Lower lobe of right lung (tissue), 2 donors: Measurements from ENCODE around the gene L3MBTL4. TPM values are rescaled to one million over a fixed set of nuclear protein-coding genes. Genes with fewer than 3 reads are reported as not detected.

Experiments
- ATAC-seq, 2 donors: fragments of 200-7000 bp; cut with Tn5 transposase; one replicate each; pipeline ENCODE4 v1.9.1; 2020 to 2022; ENCODE audit warnings: mild to moderate bottlenecking in 2 of 2, moderate library complexity in 2 of 2
- DNase-seq: peaks from one replicate; pipeline ENCODE4 v3.0.0-alpha.2; 2020
- H3K27ac ChIP-seq: fragments of 200-600 bp; one replicate; pipeline ENCODE4 v1.8.0; 2022
- H3K27me3 ChIP-seq: fragments of 200-600 bp; one replicate; pipeline ENCODE4 v1.8.0; 2022; ENCODE audit warnings: low read depth
- H3K36me3 ChIP-seq: fragments of 200-600 bp; one replicate; pipeline ENCODE4 v1.8.0; 2022; ENCODE audit warnings: mild to moderate bottlenecking
- H3K4me1 ChIP-seq: fragments of 200-600 bp; one replicate; pipeline ENCODE4 v1.8.0; 2022
- H3K4me3 ChIP-seq: fragments of 200-600 bp; one replicate; pipeline ENCODE4 v1.8.0; 2022; ENCODE audit warnings: mild to moderate bottlenecking
- H3K9me3 ChIP-seq: fragments of 200-600 bp; one replicate; pipeline ENCODE4 v1.8.0; 2022
- intact Hi-C: fragments of 100-400 bp; cut with DNase I; formaldehyde crosslinking; loops from one replicate; pipeline ENCODE4 v1.11.0; 2022
- total RNA-seq: library from RNA; stranded (reverse); fragmentation: NEBNext Ultra II Directional; extraction: Animal tissue kit (Norgen Biotek cat#: 25700); gene quantifications from one replicate; pipeline ENCODE4 v1.2.1, GENCODE V29; 2021
- TF ChIP-seq, protein P1 (sequence below): fragments of 200-600 bp; IDR thresholded peaks from one replicate; pipeline ENCODE4 v1.8.0; 2022; ENCODE audit warnings: antibody characterized with exemption, mild to moderate bottlenecking
- donor health status: DM: no; HTN: yes; CAD: no; lungs with severe emphysema.

L3MBTL4 gene
- total RNA-seq, 1 donor from 2014 or later = 16.9 TPM

DNA sequence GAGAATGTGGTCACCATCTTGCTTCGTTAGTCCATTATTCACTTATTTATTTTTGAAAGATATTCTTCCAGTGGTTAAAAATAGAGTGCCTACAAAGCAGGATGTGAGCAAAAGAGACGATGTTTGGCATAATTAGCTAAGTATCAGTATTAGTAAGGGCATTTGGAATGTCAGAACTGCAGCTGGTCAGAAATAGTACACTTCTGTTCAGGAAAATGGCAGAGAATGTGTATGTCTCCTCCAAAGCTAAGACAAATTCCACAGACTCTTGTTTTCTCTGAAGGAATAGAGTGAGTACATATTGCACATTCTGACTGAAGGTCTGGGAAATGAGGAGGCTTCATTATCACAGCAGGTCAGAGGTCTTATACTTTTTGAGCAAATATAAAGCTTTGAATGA, 209.0 kb downstream of the L3MBTL4 start:
- Histone ChIP-seq H3K4me3 (no peak overlapping the region), H3K27ac (no peak overlapping the region), H3K9me3 (no peaks in the 10 kb centered on the region), H3K36me3 (no peaks in the 10 kb centered on the region), H3K27me3 (no peaks in the 10 kb centered on the region), H3K4me1 (peaks cover 1% of the 10 kb centered on the region)
- TF ChIP-seq, protein P1, sequence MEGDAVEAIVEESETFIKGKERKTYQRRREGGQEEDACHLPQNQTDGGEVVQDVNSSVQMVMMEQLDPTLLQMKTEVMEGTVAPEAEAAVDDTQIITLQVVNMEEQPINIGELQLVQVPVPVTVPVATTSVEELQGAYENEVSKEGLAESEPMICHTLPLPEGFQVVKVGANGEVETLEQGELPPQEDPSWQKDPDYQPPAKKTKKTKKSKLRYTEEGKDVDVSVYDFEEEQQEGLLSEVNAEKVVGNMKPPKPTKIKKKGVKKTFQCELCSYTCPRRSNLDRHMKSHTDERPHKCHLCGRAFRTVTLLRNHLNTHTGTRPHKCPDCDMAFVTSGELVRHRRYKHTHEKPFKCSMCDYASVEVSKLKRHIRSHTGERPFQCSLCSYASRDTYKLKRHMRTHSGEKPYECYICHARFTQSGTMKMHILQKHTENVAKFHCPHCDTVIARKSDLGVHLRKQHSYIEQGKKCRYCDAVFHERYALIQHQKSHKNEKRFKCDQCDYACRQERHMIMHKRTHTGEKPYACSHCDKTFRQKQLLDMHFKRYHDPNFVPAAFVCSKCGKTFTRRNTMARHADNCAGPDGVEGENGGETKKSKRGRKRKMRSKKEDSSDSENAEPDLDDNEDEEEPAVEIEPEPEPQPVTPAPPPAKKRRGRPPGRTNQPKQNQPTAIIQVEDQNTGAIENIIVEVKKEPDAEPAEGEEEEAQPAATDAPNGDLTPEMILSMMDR = no peak
- intact Hi-C loops = no loop called here
- DNase-seq (no peak), ATAC-seq (no peak)

DNA sequence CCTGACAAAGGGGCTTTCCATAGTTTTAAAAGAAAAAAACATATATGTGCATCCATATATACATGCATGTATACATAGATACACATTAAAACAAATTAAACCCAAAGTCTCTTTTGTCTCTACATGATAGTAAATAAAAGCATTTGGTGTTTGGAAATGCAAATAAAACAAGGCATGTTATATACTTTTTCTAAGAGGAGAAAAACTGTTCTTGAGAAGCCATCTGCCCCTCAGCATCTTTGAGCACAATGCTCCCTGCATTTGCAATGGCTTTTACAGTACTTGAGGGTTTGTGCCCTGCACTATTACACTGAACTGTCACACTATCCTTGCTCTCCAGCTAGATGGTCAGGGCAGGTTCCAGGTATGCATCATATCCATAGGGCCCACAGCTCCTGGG, 210.2 kb downstream of the L3MBTL4 start:
- ATAC-seq (no peak), DNase-seq (no peak)
- intact Hi-C loops = no loop called here
- no peak overlapping the region for H3K27ac ChIP-seq
- no peak overlapping the region for H3K4me3 ChIP-seq
- H3K4me1 ChIP-seq = no peaks in the 10 kb centered on the region
- H3K27me3 ChIP-seq = no peaks in the 10 kb centered on the region
- no peaks in the 10 kb centered on the region for H3K9me3 ChIP-seq
- TF ChIP-seq, protein P1 = no peak
- no peaks in the 10 kb centered on the region for H3K36me3 ChIP-seq

GRCh38 chr18:6203791-6204190, 210.9 kb downstream of the L3MBTL4 start:
- ATAC-seq (no peak), DNase-seq (no peak)
- Histone ChIP-seq H3K4me1 (no peaks in the 10 kb centered on the region), H3K36me3 (no peaks in the 10 kb centered on the region), H3K27me3 (no peaks in the 10 kb centered on the region), H3K27ac (no peak overlapping the region), H3K9me3 (no peaks in the 10 kb centered on the region), H3K4me3 (no peak overlapping the region)
- intact Hi-C loops = no loop called here
- TF ChIP-seq, protein P1 = no peak

DNA sequence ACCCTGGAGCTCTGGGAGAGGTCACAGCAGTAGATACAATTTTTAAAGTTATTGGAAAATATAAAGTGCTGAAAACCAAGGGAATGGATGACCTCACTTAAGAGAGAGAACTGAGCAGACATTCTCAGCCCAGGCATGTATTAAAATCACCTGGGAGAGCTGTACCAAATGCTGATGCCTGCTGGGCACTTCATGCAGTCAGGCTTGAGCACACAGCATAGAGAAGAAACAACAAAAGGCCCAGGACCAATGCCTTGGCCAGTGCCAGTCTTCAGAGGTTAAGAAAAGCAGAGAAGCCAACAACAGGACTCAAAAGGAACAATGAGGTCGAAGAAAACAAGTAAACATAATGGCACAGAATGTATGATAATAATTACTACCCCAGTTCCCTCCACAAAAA, 211.8 kb downstream of the L3MBTL4 start:
- DNase-seq (no peak), ATAC-seq (no peak)
- H3K4me1 ChIP-seq = no peaks in the 10 kb centered on the region
- TF ChIP-seq, protein P1 = no peak
- no peaks in the 10 kb centered on the region for H3K36me3 ChIP-seq
- no peak overlapping the region for H3K27ac ChIP-seq
- H3K9me3 ChIP-seq = no peaks in the 10 kb centered on the region
- intact Hi-C loops = no loop called here
- H3K4me3 ChIP-seq = no peak overlapping the region
- no peaks in the 10 kb centered on the region for H3K27me3 ChIP-seq

GRCh38 chr18:6200204-6200774, 214.4 kb downstream of the L3MBTL4 start:
- TF ChIP-seq, protein P1 = no peak
- Histone ChIP-seq H3K9me3 (no peaks in the 10 kb centered on the region), H3K4me3 (no peak overlapping the region), H3K27me3 (no peaks in the 10 kb centered on the region), H3K36me3 (no peaks in the 10 kb centered on the region), H3K4me1 (no peaks in the 10 kb centered on the region), H3K27ac (no peak overlapping the region)
- DNase-seq = no peak
- ATAC-seq = no peak
- intact Hi-C loops = no loop called here
